ENCODE data around the gene KHK.
A peak's percentile ranks its signal among the peaks of the same experiment; 100 is the strongest.

KHK gene

GRCh38 chr2:27127883-27128667 lies 41.5 kb downstream of the KHK start:
- DNase-seq (ENCODE audit: low read depth) = no peak

- no peak for DNase-seq (ENCODE audit: low read depth)
Observed at GRCh38 chr2:27128668-27129571, 42.3 kb downstream of the KHK start.

- DNase-seq (ENCODE audit: low read depth) = no peak
Observed at GRCh38 chr2:27130396-27130795, 43.8 kb downstream of the KHK start.

- no peak for DNase-seq (ENCODE audit: low read depth)
Observed at GRCh38 chr2:27131429-27131828, 44.9 kb downstream of the KHK start.

GRCh38 chr2:27133195-27133875 lies 46.8 kb downstream of the KHK start:
- no peak for DNase-seq (ENCODE audit: low read depth)

GRCh38 chr2:27133905-27134780 lies 47.6 kb downstream of the KHK start, which contains the start of gene PREB:
Gene PREB (minus strand): TSS chr2:27134636. CDS start chr2:27134421, 215 bp downstream.
- DNase-seq (ENCODE audit: low read depth) = peak; percentile 69

GRCh38 chr2:27134781-27135477 lies 48.4 kb downstream of the KHK start:
- no peak for DNase-seq (ENCODE audit: low read depth)

- no peak for DNase-seq (ENCODE audit: low read depth)
Observed at GRCh38 chr2:27135478-27135955, 48.9 kb downstream of the KHK start.

GRCh38 chr2:27136751-27137150 lies 50.2 kb downstream of the KHK start:
- no peak for DNase-seq (ENCODE audit: low read depth)

- DNase-seq (ENCODE audit: low read depth) = no peak
Observed at GRCh38 chr2:27137322-27137935, 50.9 kb downstream of the KHK start.

- no peak for DNase-seq (ENCODE audit: low read depth)
Observed at GRCh38 chr2:27138111-27138510, 51.5 kb downstream of the KHK start.

GRCh38 chr2:27139310-27139709 lies 52.7 kb downstream of the KHK start, which contains the start of gene PRR30:
Gene PRR30 (minus strand): TSS chr2:27139410. CDS start chr2:27138329, 1,081 bp downstream.
- no peak for DNase-seq (ENCODE audit: low read depth)

GRCh38 chr2:27143285-27143684 lies 56.7 kb downstream of the KHK start:
- no peak for DNase-seq (ENCODE audit: low read depth)

- DNase-seq (ENCODE audit: low read depth) = no peak
Observed at GRCh38 chr2:27145682-27146081, 59.1 kb downstream of the KHK start.

GRCh38 chr2:27147935-27148334 lies 61.4 kb downstream of the KHK start:
- no peak for DNase-seq (ENCODE audit: low read depth)

GRCh38 chr2:27148801-27149439 lies 62.3 kb downstream of the KHK start, which contains the start of gene TCF23:
Gene TCF23 (plus strand): TSS chr2:27149004. CDS start chr2:27149134, 130 bp downstream.
- DNase-seq (ENCODE audit: low read depth) = no peak

- no peak for DNase-seq (ENCODE audit: low read depth)
Observed at GRCh38 chr2:27149570-27150405, 63.2 kb downstream of the KHK start.

Data from HS-5 (cell line).